Measurements from ENCODE around the gene ABCB8.

GRCh38 chr7:151076863-151077704, 48.8 kb downstream of the ABCB8 start:
- TF ChIP-seq EP300 (IDR thresholded peaks at IDR 0.05; ENCODE audit: borderline replicate concordance in 1 of 2, low read depth in 2 of 2, low read length in 2 of 2) (no peak), SIX5 (IDR thresholded peaks at IDR 0.05; ENCODE audit: low read depth, low read length) (no peak), RXRA (IDR thresholded peaks at IDR 0.05; ENCODE audit: insufficient read depth, low read depth, low read length) (no peak), BCL11A (IDR thresholded peaks at IDR 0.05; ENCODE audit: low read depth in 2 of 2, low read length in 2 of 2) (no peak), USF2 (IDR thresholded peaks at IDR 0.05; ENCODE audit: low read length) (no peak), SIN3A (conservative IDR thresholded peaks at IDR 0.05 in 1 of 2, IDR thresholded peaks at IDR 0.05 in 1 of 2; ENCODE audit: low read depth in 1 of 2, low read length in 2 of 2) (peak in 1 of 2 experiments; percentile 57; a peak in 1 of 4 replicates), POLR2AphosphoS5 (IDR thresholded peaks at IDR 0.05; ENCODE audit: low read depth, low read length) (peak; percentile 55; the same call in 1 of the 2 replicates), SP2 (IDR thresholded peaks at IDR 0.05; ENCODE audit: low read length) (no peak), SUZ12 (IDR thresholded peaks at IDR 0.05; ENCODE audit: low read length) (no peak), KDM1A (IDR thresholded peaks at IDR 0.05; ENCODE audit: borderline replicate concordance, low read length) (no peak), MAX (IDR thresholded peaks at IDR 0.05) (0 out of 2 replicates have a peak, but pooled peaks have one; percentile 27), SP1 (IDR thresholded peaks at IDR 0.05; ENCODE audit: low read depth, low read length) (no peak), JUN (IDR thresholded peaks at IDR 0.05; ENCODE audit: low read depth, low read length) (no peak)
- TF ChIP-seq, protein P1, sequence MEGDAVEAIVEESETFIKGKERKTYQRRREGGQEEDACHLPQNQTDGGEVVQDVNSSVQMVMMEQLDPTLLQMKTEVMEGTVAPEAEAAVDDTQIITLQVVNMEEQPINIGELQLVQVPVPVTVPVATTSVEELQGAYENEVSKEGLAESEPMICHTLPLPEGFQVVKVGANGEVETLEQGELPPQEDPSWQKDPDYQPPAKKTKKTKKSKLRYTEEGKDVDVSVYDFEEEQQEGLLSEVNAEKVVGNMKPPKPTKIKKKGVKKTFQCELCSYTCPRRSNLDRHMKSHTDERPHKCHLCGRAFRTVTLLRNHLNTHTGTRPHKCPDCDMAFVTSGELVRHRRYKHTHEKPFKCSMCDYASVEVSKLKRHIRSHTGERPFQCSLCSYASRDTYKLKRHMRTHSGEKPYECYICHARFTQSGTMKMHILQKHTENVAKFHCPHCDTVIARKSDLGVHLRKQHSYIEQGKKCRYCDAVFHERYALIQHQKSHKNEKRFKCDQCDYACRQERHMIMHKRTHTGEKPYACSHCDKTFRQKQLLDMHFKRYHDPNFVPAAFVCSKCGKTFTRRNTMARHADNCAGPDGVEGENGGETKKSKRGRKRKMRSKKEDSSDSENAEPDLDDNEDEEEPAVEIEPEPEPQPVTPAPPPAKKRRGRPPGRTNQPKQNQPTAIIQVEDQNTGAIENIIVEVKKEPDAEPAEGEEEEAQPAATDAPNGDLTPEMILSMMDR (IDR thresholded peaks at IDR 0.05; ENCODE audit: control extremely low read depth in 1 of 3, insufficient read depth in 1 of 3, low read depth in 1 of 3, low read length in 3 of 3): peak in 2 of 3 experiments; percentile 55 to 70; a peak in 3 of 4 replicates
